ENCODE results near the gene RNF145.
"Not testable (repeated sequence)": the region's sequence is repeated elsewhere in the genome, so short reads cannot be mapped to it uniquely, and the experiment has no call there.

RNF145 gene, protein sequence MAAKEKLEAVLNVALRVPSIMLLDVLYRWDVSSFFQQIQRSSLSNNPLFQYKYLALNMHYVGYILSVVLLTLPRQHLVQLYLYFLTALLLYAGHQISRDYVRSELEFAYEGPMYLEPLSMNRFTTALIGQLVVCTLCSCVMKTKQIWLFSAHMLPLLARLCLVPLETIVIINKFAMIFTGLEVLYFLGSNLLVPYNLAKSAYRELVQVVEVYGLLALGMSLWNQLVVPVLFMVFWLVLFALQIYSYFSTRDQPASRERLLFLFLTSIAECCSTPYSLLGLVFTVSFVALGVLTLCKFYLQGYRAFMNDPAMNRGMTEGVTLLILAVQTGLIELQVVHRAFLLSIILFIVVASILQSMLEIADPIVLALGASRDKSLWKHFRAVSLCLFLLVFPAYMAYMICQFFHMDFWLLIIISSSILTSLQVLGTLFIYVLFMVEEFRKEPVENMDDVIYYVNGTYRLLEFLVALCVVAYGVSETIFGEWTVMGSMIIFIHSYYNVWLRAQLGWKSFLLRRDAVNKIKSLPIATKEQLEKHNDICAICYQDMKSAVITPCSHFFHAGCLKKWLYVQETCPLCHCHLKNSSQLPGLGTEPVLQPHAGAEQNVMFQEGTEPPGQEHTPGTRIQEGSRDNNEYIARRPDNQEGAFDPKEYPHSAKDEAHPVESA

DNA sequence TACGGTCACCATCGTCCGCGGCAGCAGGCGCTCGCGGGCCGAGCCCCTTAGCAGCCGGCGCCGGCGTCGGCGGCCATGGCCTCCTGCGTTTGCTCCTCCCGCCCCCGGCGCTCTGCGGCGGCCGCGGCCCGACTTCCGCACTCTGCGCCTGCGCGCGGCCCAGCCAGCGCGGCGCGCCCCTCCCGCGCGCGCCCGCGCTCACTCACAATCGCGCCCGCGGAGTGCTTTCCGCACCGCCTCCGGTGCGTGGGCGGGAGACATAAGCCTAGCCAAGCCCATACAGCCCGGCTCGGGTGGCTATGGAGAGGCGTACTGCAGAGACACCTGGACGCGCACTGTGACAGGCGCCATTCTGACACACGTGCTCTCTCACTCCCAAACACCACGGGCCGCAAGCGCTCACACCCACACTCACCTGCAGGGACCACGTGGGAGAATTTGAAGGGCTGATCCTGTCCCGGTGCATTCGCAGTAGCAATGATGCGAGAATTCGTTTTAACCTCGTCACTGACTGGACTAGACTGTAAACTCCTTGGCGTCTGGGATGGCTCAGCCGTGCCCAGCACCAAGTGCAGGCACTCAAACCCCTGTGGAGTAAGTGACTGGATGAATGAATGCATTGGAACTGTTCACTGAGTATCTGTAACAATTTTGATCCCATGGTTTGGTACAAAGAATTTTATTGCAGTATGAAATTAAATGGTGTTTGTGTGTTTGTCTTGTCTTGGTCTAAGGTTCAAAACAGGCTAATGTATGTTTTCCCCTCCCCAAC lies at the start of gene RNF145:
TSS of gene RNF145 (minus strand) at position 116 of the 772 bp plus-strand sequence. CDS start 5,936 bp downstream, outside the sequence.
- DNase-seq: peak; percentile 96

DNA sequence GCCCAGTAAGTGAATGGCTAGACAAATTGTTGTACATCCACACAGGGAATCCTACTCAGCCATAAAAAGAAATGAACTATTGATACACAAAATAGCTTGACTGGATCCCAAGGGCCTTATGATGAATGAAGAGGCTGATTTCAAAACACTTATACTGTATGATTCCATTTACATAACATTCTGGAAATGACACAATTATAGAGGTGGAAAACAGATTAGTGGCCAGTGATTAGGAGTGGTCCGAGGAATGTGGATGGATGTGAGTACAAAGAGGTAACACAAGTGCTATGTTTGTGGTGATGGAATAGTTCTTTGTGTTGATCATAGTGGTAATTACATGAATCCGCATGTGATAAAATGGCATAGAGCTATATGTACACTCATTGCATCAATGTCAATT lies 49.0 kb upstream of the RNF145 start:
- DNase-seq: no peak

DNA sequence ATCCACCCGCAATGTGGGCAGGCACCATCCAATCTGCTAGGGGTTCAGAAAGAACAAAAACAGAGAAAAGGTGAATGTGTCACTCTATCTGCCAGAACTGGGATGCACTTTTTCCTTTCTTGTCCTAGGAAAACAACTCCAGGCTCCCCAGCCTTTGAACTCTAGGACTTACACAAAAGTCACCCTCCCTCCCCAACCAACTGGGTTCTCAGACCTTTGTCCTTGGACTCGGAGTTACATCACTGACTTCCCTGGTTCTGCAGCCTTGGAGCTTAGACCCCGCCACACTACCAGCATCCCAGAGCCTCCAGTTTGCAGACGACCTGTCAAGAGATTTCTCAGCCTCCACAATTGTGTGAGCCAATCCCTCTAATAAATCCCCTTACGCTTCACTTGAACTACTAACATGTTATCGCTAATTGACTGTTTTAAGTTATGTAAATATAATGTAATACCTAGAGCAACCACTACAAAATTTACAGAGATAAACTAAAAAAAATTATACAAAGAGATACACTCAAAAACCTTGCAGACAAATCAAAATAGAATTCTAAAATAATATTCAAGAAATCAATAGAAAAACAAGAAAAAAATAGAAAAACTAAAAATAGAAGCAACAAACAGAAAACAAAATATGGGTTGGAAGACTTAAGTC lies 48.4 kb upstream of the RNF145 start:
- no peak for DNase-seq

DNA sequence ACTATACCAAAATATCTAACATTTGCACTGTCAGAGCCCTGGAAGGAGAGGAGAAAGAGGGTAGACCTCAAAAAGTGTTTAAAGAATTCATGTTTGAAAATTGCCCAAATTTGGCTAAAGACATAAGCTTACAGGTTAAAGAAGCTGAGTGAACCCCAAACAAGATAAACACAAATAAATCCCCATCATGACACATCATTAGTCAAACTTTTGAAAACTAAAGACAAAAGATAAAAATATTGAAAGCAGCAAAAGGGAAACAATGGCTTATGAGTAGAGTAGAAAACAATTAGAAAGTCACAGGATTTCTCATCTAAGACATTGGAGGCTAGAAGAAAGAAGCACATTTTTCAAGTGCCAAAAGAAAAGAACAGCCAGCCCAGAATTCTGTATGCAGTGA lies 47.7 kb upstream of the RNF145 start:
- no peak for DNase-seq

DNA sequence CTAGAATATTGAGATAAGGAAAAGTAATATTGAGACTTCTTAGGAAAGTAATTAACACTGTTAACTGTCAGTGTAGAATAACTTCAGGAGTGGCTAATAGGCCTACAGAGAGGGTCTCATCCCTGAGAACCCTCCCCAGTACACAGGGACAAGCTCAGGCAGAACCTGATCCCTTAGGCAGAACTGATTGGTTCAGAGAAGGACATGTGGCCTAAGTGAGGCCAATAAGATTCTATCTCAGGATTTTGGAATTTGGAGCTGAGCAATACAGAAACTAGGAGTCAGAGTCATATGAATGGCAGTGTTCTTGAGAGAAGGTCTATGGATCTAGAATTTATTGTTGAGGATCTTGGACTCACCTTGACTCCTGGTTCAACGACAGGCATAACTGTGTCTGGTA lies 42.8 kb upstream of the RNF145 start:
- DNase-seq: no peak

DNA sequence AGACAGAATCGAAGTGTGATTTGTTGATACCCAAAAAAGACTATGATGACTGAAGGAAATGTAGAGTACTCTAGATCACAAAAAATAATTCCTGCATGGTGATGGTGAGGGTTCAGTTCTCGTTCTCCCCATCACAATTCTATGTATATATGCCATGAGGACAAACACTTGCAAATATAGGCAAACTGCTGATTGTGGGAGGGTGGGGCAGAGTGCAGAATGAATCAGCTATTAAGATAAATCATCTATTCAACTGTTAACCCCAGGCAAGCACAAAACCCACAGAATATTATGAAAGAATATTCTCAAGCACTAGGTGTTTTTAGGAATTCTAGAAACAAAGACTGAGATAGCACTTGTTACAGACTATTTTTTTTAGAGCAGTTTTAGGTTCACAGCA lies 39.8 kb upstream of the RNF145 start:
- DNase-seq: no peak

DNA sequence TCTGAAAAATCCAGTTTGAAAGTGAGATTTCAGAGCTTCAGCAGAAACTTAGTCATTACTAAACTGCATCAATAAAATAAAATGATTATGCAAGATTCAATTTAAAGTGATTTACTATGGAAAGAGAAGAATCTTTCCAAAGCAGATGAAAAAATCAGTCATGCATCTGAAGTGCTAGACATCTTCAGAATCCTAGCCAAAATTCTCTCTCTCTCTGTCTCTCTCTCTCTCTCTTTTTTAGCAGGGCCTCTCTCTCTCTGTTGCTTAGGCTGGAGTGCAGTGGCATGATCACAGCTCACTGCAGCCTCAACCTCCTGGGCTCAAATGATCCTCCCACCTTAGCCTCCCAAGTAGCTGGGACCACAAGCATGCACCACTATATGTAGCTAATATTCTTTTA lies 35.5 kb upstream of the RNF145 start:
- no peak for DNase-seq

DNA sequence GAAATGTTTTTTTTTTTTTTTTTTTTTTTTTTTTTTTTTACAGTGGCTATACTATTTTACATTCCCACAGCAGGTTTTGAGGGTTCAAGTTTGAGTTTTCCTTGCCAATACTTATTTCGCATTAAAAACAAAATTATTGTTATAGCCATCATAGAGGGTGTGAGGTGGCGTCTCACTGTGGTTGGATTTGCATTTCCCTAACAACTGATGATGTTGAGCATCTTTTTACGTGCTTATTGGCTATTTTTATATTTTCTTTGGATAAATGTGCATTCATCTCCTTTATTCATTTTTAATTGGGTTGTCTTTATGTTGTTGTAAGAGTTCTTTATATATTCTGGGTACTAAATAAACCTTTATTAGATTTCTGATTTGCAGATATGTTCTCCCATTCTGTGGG lies 34.8 kb upstream of the RNF145 start:
- DNase-seq: no peak

DNA sequence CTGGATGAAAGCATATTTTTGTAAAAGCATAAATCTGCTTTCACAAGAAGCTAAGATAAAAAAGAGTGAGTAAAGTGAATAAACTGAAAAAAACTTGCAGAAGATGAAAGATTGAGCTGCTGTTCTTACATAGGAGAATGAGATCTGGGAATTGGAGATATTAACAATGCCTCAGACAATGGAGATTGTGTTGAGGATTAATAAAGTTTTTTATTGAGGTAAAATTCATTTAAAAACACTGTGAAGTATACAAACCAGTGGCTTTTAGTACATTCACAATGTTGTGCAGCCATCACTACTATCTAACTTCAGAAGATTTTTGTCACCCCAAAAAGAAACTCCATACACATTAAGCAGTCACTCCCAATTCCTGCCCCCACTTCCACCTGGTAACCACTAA lies 34.0 kb upstream of the RNF145 start:
- no peak for DNase-seq

DNA sequence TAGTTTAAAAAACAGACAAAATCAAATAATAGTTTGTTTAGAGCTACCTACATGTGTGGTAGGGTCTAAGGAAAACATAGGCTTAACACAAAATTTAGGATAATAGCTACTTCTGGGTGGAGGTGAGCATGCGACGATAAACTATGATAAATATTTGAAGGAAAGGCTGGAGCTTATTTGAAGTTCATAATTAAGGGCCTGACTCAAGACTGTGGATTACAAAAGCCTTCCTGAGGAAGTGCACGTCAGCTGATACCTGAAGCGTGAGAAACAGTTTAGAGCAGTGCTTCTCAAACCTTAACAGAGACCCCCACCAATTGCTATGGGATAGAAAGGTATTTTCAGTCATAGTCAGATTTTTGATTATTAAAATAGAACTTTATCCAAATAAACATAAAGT lies 33.3 kb upstream of the RNF145 start:
- no peak for DNase-seq

DNA sequence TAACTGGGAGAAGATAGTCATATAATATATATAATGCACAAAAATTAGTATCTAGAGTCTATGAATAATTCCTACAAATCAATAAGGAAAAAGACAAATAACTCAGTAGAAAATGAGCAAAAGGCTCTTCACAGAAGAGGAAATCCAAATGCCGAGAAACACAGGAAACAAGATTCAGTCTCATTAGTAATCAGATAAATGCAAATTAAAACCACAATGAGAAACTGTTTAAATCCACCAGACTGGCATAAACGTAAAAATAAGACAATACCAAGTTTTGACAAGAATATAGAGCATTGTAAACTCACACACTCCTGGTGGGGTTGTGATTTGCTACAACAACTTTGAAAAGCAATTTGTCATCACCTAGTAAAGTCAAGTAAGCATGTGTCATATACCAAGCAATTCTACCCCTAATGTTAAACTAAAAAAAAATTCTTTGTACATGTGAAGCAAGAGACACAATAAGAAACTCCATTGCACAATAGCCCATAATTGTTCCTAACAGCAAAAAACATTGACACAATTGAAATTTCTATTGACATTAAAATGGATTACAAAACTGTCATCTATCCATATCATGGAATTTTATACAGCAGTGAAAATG lies 32.7 kb upstream of the RNF145 start:
- no peak for DNase-seq

DNA sequence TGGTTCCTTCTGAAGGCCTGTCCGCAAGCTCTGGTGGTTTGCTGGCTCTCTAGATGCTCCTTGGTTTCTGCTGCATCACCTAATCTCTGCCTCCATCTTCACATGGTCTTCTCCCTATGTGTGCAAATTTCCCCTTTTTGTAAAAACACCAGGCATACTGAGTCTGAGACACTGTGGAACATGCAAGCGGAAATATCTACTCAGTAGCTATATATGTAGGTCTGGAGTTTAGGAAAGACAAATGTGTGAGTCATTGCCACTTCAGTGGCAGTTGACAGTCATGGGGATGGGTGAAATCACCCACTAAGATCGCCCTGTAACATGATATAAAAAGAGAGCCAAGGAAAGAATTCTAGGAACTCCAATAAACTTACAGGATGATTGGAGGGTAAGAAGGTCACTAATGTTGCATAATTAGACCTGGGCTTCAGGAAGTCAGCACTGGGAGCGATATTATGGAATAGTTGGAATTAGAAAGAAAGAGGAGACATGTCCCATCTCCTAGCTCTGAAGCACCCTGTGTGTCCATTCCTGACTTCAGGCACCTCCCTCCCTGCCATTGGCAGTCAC lies 31.0 kb upstream of the RNF145 start:
- DNase-seq: peak; percentile 8

DNA sequence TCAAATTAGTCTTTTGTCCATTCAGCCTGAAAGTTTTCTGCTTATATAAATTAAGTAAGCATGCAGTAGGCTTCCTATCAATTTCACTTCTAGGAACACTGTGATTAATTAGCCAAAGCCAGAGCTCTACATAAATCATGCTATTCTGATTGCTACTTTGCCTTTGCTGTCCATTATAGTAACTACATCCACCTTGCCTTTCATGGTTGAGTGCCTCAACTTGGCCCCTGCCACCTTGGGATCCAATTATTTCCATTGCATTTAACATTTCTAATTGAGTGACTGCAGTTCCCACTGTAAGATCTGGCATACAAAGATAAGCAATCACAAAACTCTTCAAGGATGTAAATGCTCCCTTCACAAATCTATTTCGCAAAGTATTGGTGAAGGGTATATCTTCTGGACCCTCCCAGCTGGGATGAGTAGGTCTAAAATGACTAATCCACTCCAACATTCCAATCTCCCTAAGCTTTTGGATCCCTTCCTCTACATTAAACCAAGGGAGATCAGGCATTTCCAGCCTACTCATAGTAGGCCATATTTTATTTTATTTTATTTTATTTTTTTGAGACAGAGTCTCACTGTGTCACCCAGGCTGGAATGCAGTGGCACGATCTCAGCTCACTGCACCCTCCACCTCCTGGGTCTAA lies 26.6 kb upstream of the RNF145 start:
- DNase-seq: not testable (repeated sequence)

DNA sequence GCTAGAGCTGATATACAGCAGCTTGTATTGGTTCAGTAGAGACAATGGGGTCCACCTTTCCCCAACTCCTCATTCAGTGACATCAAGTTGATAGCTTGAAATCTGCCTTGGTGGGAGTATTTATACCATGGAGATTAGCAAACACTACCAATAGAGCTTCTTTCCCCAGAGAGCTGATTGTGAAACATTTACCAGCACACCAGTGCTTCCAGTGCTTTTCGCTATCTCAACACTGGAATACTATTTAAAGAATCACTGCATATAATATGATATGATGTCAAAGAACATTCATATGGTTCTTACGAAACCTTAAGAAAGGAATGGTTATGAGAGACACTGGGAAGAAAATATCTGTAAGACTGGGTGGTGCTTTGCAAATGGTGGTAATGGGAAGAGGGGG lies 21.8 kb upstream of the RNF145 start:
- no peak for DNase-seq

DNA sequence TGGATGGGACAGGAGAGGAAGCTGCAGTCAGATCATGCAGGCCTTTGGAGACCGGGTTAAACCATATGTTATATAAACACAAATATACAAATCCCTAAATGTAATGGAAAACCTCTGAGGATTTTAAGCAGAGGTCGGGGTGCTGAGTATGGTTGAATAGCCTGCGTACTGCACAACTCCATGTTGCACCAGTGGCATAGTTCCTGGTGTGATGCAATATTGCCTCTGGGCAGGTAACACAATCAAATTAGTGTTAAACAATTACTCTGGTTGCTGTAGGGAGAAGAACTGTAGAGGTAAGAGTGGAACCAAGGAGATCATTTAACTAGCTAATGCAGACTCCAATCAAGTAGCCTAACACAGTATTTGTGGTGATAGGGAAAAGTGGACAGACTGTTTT lies 21.3 kb upstream of the RNF145 start:
- DNase-seq: no peak

DNA sequence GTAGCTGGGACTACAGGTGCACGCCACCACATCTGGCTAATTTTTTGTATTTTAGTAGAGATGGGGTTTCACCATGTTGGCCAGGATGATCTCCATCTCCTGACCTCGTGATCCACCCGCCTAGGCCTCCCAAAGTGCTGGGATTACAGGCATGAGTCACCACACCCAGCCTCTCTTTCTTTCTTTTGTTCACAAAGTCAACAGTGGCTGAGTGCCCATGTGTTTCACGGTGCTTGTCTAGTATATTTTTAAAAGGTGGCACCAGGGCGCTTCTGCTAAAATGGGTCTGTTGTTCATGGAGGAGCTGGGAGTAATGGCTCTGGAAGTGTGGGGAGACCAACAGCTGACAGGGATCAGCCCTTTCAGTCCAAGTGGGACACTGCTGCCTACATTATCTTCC lies 18.7 kb upstream of the RNF145 start:
- not testable (repeated sequence) for DNase-seq

DNA sequence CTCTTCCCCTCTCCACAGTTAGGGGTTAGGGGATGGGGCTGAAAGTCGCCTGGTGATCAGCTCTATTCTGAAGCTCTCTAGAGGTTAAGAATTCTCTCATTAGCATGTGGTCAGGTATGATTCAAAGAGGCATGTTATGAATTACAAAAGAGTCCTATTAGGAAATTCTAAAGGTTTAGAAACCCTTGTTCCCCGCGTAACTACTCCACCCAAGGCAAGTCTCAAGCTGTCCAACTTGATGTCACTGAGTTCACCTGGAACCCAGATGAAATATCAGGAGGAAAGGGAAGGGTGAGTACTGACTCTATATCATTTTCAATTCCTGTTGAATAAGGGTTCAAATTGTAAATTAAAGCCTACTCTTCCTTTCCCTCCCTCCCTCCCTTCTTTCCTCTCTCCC lies 18.1 kb upstream of the RNF145 start:
- DNase-seq: no peak

DNA sequence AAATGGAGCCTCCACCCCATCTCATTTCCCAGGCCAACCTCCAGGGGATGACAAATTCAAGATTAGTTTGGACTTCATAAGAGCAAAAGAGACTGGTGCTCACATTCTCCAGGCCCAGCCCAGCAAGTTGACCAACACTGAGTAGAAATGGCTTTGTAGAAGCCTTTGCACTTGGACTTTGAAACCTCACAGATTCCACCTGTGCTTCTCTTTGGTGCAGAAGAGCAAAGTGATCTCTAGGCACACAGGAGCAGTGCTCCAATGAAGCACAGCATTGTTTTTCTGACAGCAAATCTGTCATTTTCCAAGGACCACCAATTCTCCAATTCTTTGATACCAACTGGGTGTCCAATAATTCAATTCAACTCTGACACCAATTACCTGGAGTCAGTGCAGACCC lies 17.1 kb upstream of the RNF145 start:
- no peak for DNase-seq

DNA sequence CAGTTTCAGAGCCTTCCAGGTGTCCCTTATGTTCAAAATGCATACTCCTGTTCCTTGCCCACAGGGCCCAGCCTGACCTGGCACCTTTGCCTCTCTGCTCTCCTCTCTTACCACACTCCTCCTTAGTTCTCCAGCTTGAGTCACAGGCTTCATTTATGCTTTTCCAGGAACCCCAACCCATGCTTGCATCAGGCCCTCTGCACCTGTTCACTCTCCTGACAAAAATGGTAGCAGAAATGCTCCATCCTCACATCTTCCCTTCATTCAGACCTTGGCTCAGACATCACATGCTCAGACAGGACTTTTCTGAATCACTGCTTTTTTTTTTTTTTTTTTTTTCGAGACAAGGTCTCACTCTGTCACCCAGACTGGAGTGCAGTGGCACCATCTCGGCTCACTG lies 15.1 kb upstream of the RNF145 start:
- DNase-seq: no peak

DNA sequence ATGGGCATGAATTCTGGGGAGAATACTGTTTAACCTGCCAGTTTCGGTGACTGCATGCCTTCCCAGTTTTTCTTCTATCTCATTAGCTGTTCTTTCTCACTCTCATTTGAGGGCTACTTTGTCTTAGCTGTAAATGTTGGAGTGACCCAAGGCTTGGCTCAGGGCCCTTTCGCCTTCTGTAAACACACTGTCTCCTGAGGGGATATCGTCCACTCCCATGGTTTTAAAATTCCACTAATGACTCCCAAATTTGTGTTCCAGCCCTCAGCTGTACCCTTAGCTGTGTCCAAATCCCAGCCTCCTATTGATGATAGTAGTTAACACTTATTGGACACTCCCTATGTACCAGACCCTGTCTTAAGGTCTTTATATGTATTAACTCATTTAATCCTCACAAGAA lies 14.1 kb upstream of the RNF145 start:
- DNase-seq: no peak

DNA sequence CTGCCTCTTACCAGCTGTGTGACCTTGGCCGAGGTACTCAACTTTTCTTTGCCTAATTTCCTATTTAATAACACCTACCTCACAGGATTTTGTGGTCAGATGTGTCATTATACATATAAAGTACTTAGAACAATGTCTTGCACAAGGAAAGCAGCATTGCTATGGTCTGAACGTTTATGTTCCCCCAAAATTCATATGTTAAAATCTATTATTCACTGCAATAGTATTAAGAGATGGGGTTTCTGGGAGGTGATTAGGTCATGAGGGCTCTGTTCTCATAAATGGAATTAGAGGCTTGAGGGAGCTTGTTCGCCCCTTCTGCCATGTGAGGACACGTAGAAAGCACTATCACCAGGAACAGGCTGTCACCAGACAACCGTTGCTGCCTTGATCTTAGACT lies 10.9 kb upstream of the RNF145 start:
- no peak for DNase-seq

DNA sequence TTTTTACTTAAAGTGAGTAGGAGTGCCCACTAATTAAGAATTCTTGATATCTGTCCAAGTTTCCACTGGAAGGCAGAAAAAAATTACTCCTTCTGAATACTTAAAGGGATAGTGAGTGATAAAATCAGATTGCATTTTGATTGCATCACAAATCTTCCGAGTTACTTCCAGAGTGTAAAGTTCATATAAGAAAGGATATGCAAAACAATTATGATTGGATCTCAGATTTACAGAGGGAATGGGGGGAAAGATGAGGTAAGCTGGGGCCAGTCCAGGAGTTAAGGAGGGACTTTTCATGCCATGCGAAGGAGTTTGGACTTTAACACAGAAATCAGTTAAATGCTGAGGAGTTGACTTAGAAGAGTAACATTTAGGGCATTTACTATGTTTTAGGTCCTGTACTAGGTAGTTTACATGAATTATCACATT lies 9.3 kb upstream of the RNF145 start:
- no peak for DNase-seq

Data from stimulated activated CD4-positive, alpha-beta T cell treated with anti-CD3 and anti-CD28 coated beads, Interleukin-4, amount 100 ng/mL, for 1 hour (primary cell).